ENCODE results near the gene CDS2. TPM values are rescaled to one million over a fixed set of nuclear protein-coding genes. Genes with fewer than 3 reads are reported as not detected.

CDS2 gene
- total RNA-seq, 1 experiment from 2014 or later: 23.7 TPM

DNA sequence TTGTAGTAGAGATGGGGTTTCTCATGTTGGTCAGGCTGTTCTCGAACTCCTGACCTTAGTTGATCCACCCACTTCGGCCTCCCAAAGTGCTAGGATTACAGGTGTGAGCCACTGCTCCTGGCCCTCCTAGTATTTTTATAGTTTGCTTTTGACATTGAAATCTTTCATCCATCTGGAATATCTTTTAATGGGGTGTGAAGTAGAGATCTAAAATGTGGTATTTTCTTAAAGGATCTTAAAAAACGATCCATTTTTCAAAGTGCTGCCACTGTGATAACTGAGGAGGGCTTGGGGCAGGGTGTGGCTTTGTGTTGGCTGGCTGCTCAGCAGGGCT is 23.1 kb downstream of the CDS2 start:
- no peak for DNase-seq (ENCODE audit: extremely low read depth, low read depth)

- no peak for DNase-seq (ENCODE audit: extremely low read depth, low read depth)
Measured at GRCh38 chr20:5150226-5151076, 23.6 kb downstream of the CDS2 start.

GRCh38 chr20:5153152-5153467 is 26.3 kb downstream of the CDS2 start:
- DNase-seq (ENCODE audit: extremely low read depth, low read depth): no peak

GRCh38 chr20:5153612-5154542 is 27.1 kb downstream of the CDS2 start:
- no peak for DNase-seq (ENCODE audit: extremely low read depth, low read depth)

DNA sequence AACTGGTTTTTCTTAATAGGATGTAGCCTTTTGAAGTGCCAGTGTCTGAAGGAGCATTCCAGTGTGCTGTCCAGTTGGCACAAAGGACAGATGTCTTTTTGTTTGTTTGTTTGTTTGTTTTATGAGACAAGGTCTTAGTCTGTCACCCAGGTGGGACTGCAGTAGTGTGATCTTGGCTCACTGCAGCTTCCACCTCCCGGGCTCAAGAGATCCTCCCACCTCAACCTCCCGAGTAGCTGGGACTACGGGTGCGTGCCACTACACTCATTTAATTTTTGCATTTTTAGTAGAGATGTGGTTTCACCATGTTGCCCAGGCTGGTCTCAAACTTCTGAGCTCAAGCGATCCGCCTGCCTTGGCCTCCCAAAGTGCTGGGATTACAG is 27.7 kb downstream of the CDS2 start:
- no peak for DNase-seq (ENCODE audit: extremely low read depth, low read depth)

DNA sequence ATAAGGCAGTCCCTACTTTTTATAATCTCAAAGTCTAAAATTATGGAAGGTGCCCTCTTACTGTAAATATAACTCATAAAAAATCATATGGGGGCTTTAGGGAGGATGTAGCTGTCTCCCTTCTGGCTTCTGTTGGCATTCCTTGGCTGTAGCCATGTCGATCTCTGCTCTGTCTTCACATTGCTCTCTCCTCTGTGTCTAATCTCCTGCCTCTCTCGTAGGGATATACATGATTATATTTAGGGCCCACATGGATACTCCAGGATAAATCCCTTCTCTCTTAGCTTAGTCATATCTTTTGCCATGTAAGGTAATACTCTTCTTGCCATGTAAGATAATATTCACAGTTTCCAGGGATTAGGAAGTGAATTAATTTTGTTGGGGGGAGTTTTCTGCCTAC is 28.6 kb downstream of the CDS2 start:
- no peak for DNase-seq (ENCODE audit: extremely low read depth, low read depth)

GRCh38 chr20:5156675-5157448 is 30.1 kb downstream of the CDS2 start:
- no peak for DNase-seq (ENCODE audit: extremely low read depth, low read depth)

- DNase-seq (ENCODE audit: extremely low read depth, low read depth): no peak
Measured at GRCh38 chr20:5159928-5160327, 33.1 kb downstream of the CDS2 start.

DNA sequence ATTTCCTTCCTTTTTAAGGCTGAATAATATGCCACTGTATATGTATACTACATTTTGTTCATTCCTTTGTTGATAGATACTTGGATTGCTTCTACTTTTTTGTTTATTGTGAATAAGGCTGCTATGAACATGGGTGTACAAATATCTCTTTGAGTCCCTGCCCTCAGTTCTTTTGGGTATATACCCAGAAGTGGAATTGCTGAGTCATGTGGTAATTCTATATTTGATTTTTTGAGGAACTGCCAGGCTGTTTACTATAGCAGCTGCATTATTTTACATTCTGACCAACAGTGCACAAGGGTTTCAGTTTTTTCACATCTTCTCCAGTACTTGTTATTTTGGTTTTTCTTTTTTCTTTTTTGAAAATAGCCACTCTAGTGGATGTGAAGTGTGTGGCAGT is 34.1 kb downstream of the CDS2 start:
- DNase-seq (ENCODE audit: extremely low read depth, low read depth): no peak

- no peak for DNase-seq (ENCODE audit: extremely low read depth, low read depth)
Measured at GRCh38 chr20:5161536-5162164, 34.8 kb downstream of the CDS2 start.

GRCh38 chr20:5164645-5165625 is 38.1 kb downstream of the CDS2 start:
- DNase-seq (ENCODE audit: extremely low read depth, low read depth): no peak

DNA sequence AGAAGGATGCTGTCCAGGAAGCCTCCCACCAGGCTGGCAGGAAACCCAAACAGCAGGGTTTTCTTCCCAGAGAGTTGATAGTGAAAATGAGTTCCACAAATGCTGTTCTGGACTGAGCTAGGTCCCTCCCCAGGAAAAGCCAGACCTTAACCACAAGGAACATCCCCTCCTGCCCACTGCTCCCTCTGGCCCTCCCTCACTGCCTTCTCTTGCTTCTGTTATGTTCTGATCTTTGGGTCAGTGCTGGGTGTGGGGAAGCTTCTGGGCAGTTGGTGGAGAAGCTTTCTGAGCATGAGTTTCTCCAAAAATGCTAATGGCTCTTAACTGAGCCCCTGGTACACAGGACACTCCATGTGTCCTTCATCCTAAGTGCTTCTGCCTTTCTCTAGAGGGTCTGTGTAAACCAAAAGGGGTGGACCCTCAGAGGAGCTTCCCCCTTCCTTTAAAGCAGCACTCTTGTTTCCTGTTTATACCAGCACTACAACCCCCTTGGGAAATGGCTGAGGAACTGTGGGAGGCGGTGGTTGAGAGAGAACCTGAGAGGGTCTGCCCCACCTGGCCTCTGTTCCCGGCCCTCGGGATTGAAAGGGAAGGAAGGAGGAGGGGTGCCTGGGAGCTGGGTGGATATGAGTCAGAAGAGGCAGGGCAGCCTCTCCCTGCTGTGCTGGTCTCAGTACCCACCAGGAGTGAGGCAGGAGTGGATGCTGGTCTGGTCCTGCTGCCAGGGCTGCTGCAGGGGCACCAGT is 42.0 kb downstream of the CDS2 start:
- no peak for DNase-seq (ENCODE audit: extremely low read depth, low read depth)

- no peak for DNase-seq (ENCODE audit: extremely low read depth, low read depth)
Measured at GRCh38 chr20:5170341-5170740, 43.5 kb downstream of the CDS2 start.

DNA sequence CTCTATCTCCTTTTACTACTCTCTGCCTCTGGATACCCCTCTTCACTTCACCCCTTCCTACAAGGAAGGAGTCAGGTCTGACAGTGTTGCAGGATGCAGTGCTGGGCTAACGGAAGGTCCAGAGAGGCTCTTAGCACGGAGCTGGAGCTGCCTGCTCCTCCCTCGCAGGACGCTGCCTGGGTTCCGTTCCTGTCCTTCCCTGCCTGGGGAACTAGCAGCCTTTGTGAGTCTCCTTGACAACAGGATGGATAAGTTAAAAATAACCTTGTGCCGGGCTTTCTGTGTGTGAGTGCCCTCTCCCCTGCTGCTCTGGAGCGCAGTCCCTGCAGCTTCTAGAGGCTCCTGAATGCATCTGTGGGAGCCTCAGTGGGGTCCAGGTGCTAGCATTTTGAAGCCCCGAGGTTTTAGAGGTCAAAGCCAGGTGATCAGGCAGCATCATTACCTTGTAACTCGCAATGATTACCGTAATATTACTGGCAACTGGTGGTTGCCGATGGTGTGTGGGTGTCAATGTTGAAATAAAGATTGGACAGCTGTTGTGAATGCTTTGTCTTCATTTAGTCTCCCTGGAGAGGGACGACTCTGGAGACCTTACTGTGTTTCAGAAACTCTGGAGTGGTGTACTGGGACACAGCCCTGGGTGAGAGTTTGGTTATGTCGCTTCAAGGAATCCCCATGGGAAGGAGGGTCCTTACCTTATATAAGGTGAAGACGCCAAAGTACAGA is 44.4 kb downstream of the CDS2 start:
- no peak for DNase-seq (ENCODE audit: extremely low read depth, low read depth)

- no peak for DNase-seq (ENCODE audit: extremely low read depth, low read depth)
Measured at GRCh38 chr20:5171790-5172164, 45.0 kb downstream of the CDS2 start.

- no peak for DNase-seq (ENCODE audit: extremely low read depth, low read depth)
Measured at GRCh38 chr20:5172167-5172601, 45.4 kb downstream of the CDS2 start.

GRCh38 chr20:5172903-5173463 is 46.2 kb downstream of the CDS2 start:
- no peak for DNase-seq (ENCODE audit: extremely low read depth, low read depth)

DNA sequence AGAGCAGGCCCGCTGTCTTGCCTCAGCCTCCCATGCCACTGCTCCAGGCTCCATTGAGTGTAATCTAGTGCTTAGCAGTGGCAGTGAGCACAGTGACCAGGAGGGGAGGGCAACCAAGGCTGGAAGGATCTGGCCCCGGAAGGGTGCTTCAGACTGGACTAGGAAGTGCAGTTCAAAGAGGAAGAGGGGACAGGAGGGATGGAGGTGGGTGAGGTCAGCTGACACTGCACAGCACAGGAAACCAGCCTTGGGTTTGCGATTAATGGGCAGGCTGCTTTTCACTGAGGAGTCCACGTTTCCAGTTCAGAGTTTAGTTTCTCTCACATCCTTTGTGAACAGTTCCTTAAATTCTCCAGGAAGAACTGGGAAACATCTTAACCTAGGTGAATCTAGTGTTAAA is 46.9 kb downstream of the CDS2 start:
- DNase-seq (ENCODE audit: extremely low read depth, low read depth): no peak
